Colonic mucosa (tissue), 4 donors: ENCODE data around the gene MAP1LC3B. TPM values are rescaled to one million over a fixed set of nuclear protein-coding genes. Genes with fewer than 3 reads are reported as not detected.

ENCODE experiments used
- DNase-seq: peaks from one replicate; pipeline ENCODE4 v3.0.0-alpha.2; 2020
- H3K27ac ChIP-seq: fragments of 200-600 bp; one replicate; pipeline ENCODE4 v1.8.0; 2021
- H3K27me3 ChIP-seq: fragments of 200-600 bp; one replicate; pipeline ENCODE4 v1.8.0; 2021
- H3K36me3 ChIP-seq: fragments of 200-600 bp; one replicate; pipeline ENCODE4 v1.8.0; 2021
- H3K4me1 ChIP-seq: fragments of 200-600 bp; one replicate; pipeline ENCODE4 v1.8.0; 2021; ENCODE audit warnings: mild to moderate bottlenecking
- H3K4me3 ChIP-seq: fragments of 200-600 bp; one replicate; pipeline ENCODE4 v1.8.0; 2021
- H3K9ac ChIP-seq, 2 donors: one replicate each; pipeline ENCODE4 v1.7.0; 2013; ENCODE audit warnings: control low read depth in 2 of 2, low read depth in 2 of 2, low read length in 2 of 2
- H3K9me3 ChIP-seq: fragments of 200-600 bp; one replicate; pipeline ENCODE4 v1.8.0; 2021
- CTCF ChIP-seq: fragments of 200-600 bp; IDR thresholded peaks from one replicate; pipeline ENCODE4 v1.8.0; 2022; ENCODE audit warnings: antibody characterized with exemption, mild to moderate bottlenecking
- intact Hi-C: fragments of 100-400 bp; cut with DNase I; formaldehyde crosslinking; loops from one replicate; pipeline ENCODE4 v1.14.1; 2022
- total RNA-seq, 2 donors: library from RNA; stranded (reverse); fragmentation: NEBNext Ultra II Directional in 1 of 2; extraction: Animal tissue kit (Norgen Biotek cat#: 25700) in 1 of 2; gene quantifications; one replicate each; pipeline ENCODE4 v1.2.1, GENCODE V29; 2021
- donor health status: healthy.
- donor health status: DM: no; HTN: no; CAD: no.
- donor health status: DM: no; HTN: no; CAD: no.

The MAP1LC3B gene
- total RNA-seq, 2 donors from 2014 or later = 45.0 to 83.0 TPM

GRCh38 chr16:87410530-87410929 lies 18.4 kb downstream of the MAP1LC3B start:
- no peaks in the 10 kb centered on the region for H3K27me3 ChIP-seq
- DNase-seq = no peak
- H3K9me3 ChIP-seq = no peaks in the 10 kb centered on the region
- H3K4me3 ChIP-seq = no peak overlapping the region
- intact Hi-C loops = loop anchor here (5.0 kb wide), 1 partner anchor 137 kb away; no protein-coding TSS in a partner anchor
- H3K9ac ChIP-seq = no peak overlapping the region
- no peaks in the 10 kb centered on the region for H3K4me1 ChIP-seq
- H3K36me3 ChIP-seq = peaks cover 8% of the 10 kb centered on the region
- no peak overlapping the region for H3K27ac ChIP-seq
- no peak for TF ChIP-seq CTCF

- Histone ChIP-seq H3K9me3 (no peaks in the 10 kb centered on the region), H3K27me3 (no peaks in the 10 kb centered on the region), H3K4me3 (no peak overlapping the region), H3K27ac (no peak overlapping the region), H3K9ac (no peak overlapping the region), H3K36me3 (peaks cover 8% of the 10 kb centered on the region), H3K4me1 (no peaks in the 10 kb centered on the region)
- TF ChIP-seq CTCF = no peak
- DNase-seq = no peak
- intact Hi-C loops = loop anchor here (5.0 kb wide), 1 partner anchor 136 kb away; no protein-coding TSS in a partner anchor
Measured at GRCh38 chr16:87410968-87411367, 18.8 kb downstream of the MAP1LC3B start.

DNA sequence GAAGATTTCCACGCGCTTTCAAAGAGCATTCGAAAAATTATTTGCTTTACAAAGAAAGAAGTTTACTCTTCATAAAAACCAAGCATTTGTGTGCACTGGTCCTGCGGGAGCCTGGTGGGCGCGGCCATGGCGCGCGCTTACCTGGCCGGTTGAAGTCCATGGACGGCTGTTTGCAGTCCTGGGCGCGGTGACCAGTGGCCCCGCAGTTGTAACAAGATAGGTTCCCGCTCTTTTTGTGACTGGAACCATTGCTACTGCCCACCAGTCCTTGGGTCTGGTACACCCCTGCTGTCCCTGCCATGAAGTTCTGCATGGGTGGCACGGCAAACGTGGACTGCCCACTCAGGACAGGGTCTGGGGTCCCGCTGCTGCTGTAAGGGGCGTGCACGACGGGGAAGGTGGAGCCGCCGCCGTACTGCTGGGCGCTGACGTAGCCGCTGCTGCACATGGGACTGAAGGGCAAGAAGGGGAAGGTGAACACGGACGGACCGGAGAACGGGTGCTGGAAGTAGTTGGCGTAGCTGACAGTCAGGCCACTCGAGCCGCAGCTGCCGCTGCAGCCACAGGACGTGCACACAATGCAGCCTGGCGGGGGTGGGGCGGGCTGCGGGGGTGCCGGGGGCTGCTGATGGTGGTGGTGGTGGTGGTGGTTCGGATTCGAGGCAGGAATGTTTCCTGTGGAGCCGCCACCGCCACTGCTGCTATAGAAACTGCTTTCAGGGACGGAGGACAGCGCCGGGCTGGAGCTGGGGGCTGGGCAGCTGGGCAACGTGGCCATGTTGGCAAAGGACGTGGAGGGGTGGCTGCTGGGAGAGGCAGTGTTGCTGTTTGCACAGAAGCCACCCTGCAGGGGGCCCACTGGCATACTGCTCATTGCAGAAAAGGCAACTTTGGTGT lies 19.5 kb downstream of the MAP1LC3B start:
- Histone ChIP-seq H3K4me1 (no peaks in the 10 kb centered on the region), H3K4me3 (no peak overlapping the region), H3K9me3 (no peaks in the 10 kb centered on the region), H3K36me3 (peaks cover 13% of the 10 kb centered on the region), H3K27me3 (no peaks in the 10 kb centered on the region), H3K27ac (no peak overlapping the region), H3K9ac (no peak overlapping the region)
- intact Hi-C loops = loop anchor here (5.0 kb wide), 1 partner anchor 136 kb away; no protein-coding TSS in a partner anchor
- no peak for TF ChIP-seq CTCF
- no peak for DNase-seq

DNA sequence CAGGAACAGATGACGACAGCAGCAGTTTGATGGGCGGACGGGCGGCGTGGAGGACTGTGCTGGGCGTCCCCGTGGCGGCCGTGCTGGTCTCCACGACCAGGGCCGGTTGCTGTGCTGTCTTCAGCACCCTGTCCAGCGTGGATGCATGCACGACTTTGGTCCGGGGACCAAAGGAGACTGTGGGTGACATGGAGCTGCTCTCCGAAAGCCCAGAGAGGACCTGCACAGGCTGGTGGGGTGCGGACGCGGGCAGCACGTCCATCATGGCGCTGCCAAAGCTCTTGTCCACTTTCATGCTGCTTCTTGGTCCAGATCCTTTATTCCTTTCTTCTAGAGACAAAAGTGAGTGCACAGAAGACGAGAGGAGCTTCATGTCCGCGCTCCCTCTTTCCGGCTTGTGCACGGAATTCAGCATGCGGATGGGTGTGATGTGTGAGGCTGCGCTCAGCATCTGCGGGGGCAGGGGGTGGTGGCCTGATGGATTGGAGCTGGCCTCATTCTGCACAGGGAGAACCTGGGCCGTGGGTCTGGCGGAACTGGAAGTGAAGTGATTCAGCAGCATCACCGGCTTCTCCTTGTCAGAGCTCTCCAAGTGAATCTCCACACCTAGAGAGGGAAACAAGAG lies 20.3 kb downstream of the MAP1LC3B start:
- Histone ChIP-seq H3K36me3 (peaks cover 13% of the 10 kb centered on the region), H3K4me1 (no peaks in the 10 kb centered on the region), H3K9ac (no peak overlapping the region), H3K9me3 (no peaks in the 10 kb centered on the region), H3K27ac (no peak overlapping the region), H3K4me3 (no peak overlapping the region), H3K27me3 (no peaks in the 10 kb centered on the region)
- DNase-seq = no peak
- intact Hi-C loops = loop anchor here (5.0 kb wide), 1 partner anchor 135 kb away; no protein-coding TSS in a partner anchor
- no peak for TF ChIP-seq CTCF

DNA sequence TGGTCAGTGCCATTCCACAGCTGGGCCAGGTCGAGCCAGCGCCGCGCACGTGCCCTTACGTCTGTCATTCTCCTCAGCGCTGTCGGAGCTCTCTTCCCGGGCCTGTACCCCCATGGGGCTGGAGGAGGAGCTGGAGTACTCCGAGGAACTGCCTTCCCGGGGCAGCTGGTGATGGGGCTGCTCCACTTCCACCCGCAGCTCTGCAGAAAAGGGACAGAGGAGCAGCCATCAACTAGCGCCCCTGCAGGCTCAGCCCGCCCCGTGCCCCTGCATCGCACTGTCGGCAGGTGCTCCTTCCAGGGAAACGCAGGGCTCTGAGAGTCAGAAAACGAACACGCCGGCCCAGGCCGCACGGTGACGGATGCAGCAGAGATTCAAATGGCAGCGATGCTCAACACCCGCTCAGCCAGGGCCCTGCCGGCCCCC lies 20.9 kb downstream of the MAP1LC3B start:
- Histone ChIP-seq H3K27me3 (no peaks in the 10 kb centered on the region), H3K4me1 (no peaks in the 10 kb centered on the region), H3K9ac (no peak overlapping the region), H3K36me3 (peaks cover 13% of the 10 kb centered on the region), H3K27ac (no peak overlapping the region), H3K4me3 (no peak overlapping the region), H3K9me3 (no peaks in the 10 kb centered on the region)
- TF ChIP-seq CTCF = no peak
- DNase-seq = no peak
- intact Hi-C loops = loop anchor here (5.0 kb wide), 1 partner anchor 134 kb away; no protein-coding TSS in a partner anchor
